ENCODE data around the gene S100A4.

Gene S100A4

GRCh38 chr1:153498746-153499145, 46.9 kb downstream of the S100A4 start:
- DNase-seq (ENCODE audit: extremely low spot score): no peak
- CTCF ChIA-PET: interaction anchor here (0.7 to 2.4 kb wide), 2 partner anchors 143 to 145 kb away, joined by 4 to 9 read pairs; no protein-coding TSS in a partner anchor
- POLR2A ChIA-PET: no interaction called here
- no peak for TF ChIP-seq BHLHE40 (IDR thresholded peaks at IDR 0.05; ENCODE audit: borderline replicate concordance)
- TF ChIP-seq PKNOX1 (IDR thresholded peaks at IDR 0.05): no peak
- no peak for TF ChIP-seq FOXM1 (IDR thresholded peaks at IDR 0.05; ENCODE audit: borderline replicate concordance)
- no peak for TF ChIP-seq NFRKB (IDR thresholded peaks at IDR 0.05)
- TF ChIP-seq HDGF (IDR thresholded peaks at IDR 0.05; ENCODE audit: borderline replicate concordance): no peak
- no peak for TF ChIP-seq FOXK2 (IDR thresholded peaks at IDR 0.05)
- no peak for TF ChIP-seq FOXA1 (IDR thresholded peaks at IDR 0.05)
- TF ChIP-seq TARDBP (IDR thresholded peaks at IDR 0.05): no peak
- TF ChIP-seq SUZ12 (IDR thresholded peaks at IDR 0.05): no peak
- no peak for TF ChIP-seq ELF4 (IDR thresholded peaks at IDR 0.05)
- TF ChIP-seq ARNT (IDR thresholded peaks at IDR 0.05): no peak
- TF ChIP-seq LEF1 (IDR thresholded peaks at IDR 0.05; ENCODE audit: borderline replicate concordance): no peak
- no peak for TF ChIP-seq L3MBTL2 (conservative IDR thresholded peaks at IDR 0.05)
- TF ChIP-seq SP1 (IDR thresholded peaks at IDR 0.05): no peak
- no peak for TF ChIP-seq ZNF384 (IDR thresholded peaks at IDR 0.05)
- TF ChIP-seq CTBP1 (IDR thresholded peaks at IDR 0.05; ENCODE audit: borderline replicate concordance): no peak

- ChIA-PET CTCF (interaction anchor here (0.6 to 4.7 kb wide), 14 partner anchors 10 to 176 kb away, joined by 3 to 98 read pairs (median 4); partner anchors contain the start of genes PGLYRP4, S100A13 and S100A9), POLR2A (no interaction called here)
- DNase-seq (ENCODE audit: extremely low spot score): no peak
- TF ChIP-seq ELF4 (IDR thresholded peaks at IDR 0.05): no peak
- no peak for TF ChIP-seq SUZ12 (IDR thresholded peaks at IDR 0.05)
- no peak for TF ChIP-seq NFRKB (IDR thresholded peaks at IDR 0.05)
- TF ChIP-seq FOXM1 (IDR thresholded peaks at IDR 0.05; ENCODE audit: borderline replicate concordance): no peak
- TF ChIP-seq FOXK2 (IDR thresholded peaks at IDR 0.05): no peak
- no peak for TF ChIP-seq ZNF384 (IDR thresholded peaks at IDR 0.05)
Measured at GRCh38 chr1:153495536-153495935, 50.1 kb downstream of the S100A4 start.

GRCh38 chr1:153494976-153495535, 50.5 kb downstream of the S100A4 start:
- CTCF ChIA-PET: interaction anchor here (0.6 to 4.7 kb wide), 18 partner anchors 10 to 1636 kb away, joined by 3 to 98 read pairs (median 4); partner anchors contain the start of genes PGLYRP4, S100A13 and S100A9
- TF ChIP-seq PKNOX1 (IDR thresholded peaks at IDR 0.05) (peak; percentile 58), LEF1 (IDR thresholded peaks at IDR 0.05; ENCODE audit: borderline replicate concordance) (no peak)
- peak; percentile 83 for DNase-seq (ENCODE audit: extremely low spot score)
- POLR2A ChIA-PET: interaction anchor here (1.2 kb wide), 1 partner anchor 143 kb away, joined by 5 read pairs; no protein-coding TSS in a partner anchor

All from HEK293T (cell line).